Body of pancreas (tissue), 4 donors: ENCODE data around the gene DESI1. TPM values are rescaled to one million over a fixed set of nuclear protein-coding genes. Genes with fewer than 3 reads are reported as not detected.
"Not testable (repeated sequence)": the region's sequence is repeated elsewhere in the genome, so short reads cannot be mapped to it uniquely, and the experiment has no call there.

Source experiments
- ATAC-seq: fragments of 150-250 bp; one replicate; pipeline ENCODE4 v1.9.1; 2016
- DNase-seq, 4 donors: peaks; one replicate each; pipeline ENCODE4 v3.0.0-alpha.2; 2019
- H3K27ac ChIP-seq, 4 donors: fragments of 200-600 bp; sonication (generic); 1 replicate in 3 of 4; 2 replicates in 1 of 4; pipeline versions ENCODE4 v1.5.1 to v1.6.1; 2016 to 2019; ENCODE audit warnings: mild to moderate bottlenecking in 1 of 4, mixed read lengths in 1 of 4, moderate library complexity in 1 of 4
- H3K27me3 ChIP-seq, 2 donors: fragments of 200-600 bp; sonication (generic); one replicate each; pipeline ENCODE4 v1.6.0; 2016; ENCODE audit warnings: mild to moderate bottlenecking in 1 of 2
- H3K36me3 ChIP-seq, 2 donors: fragments of 200-600 bp; sonication (generic); replicated peaks in 1 of 2; 2 replicates each; pipeline ENCODE4 v1.5.1; 2016; ENCODE audit warnings: low read depth in 2 of 2; ENCODE audit not compliant: insufficient read depth in 1 of 2
- H3K4me1 ChIP-seq: fragments of 200-600 bp; sonication (generic); one replicate; pipeline ENCODE4 v1.6.0; 2016
- H3K4me3 ChIP-seq, 2 donors: fragments of 200-600 bp; sonication (generic); 1 replicate in 1 of 2; 2 replicates in 1 of 2; pipeline ENCODE4 v1.5.1; 2016 to 2019
- H3K9me3 ChIP-seq, 3 donors: fragments of 200-600 bp; sonication (generic); 1 replicate in 2 of 3; 2 replicates in 1 of 3; pipeline ENCODE4 v1.5.1; 2016
- CTCF ChIP-seq, 7 experiments: fragments of 450-650 bp in 4 of 7; fragments of 200-600 bp in 3 of 7; sonication (generic) in 3 of 7; IDR thresholded peaks; one replicate each; pipeline ENCODE4 v1.5.1; 2016 to 2019; ENCODE audit warnings: antibody characterized with exemption in 7 of 7
- POLR2A ChIP-seq, 3 donors: fragments of 450-650 bp; IDR thresholded peaks; one replicate each; pipeline ENCODE4 v1.6.1; 2016; ENCODE audit warnings: antibody characterized with exemption in 3 of 3, mild to moderate bottlenecking in 2 of 3
- WGBS, 2 donors: methylation state at CpG; one replicate each; pipeline ENCODE4 v1.1.5; 2017; 5-methylcytosine and 5-hydroxymethylcytosine counted together
- intact Hi-C: fragments of 100-400 bp; cut with DNase I; formaldehyde crosslinking; loops from one replicate; pipeline ENCODE4 v1.15.1; 2023
- total RNA-seq, 2 donors: library from RNA; depleted of rRNA; stranded (reverse); fragments of >200 nt; gene quantifications; one replicate each; pipeline ENCODE4 v1.1.0, GENCODE V29; 2016

DESI1 gene
- total RNA-seq, 2 donors from 2014 or later: 11.2 to 17.1 TPM

DNA sequence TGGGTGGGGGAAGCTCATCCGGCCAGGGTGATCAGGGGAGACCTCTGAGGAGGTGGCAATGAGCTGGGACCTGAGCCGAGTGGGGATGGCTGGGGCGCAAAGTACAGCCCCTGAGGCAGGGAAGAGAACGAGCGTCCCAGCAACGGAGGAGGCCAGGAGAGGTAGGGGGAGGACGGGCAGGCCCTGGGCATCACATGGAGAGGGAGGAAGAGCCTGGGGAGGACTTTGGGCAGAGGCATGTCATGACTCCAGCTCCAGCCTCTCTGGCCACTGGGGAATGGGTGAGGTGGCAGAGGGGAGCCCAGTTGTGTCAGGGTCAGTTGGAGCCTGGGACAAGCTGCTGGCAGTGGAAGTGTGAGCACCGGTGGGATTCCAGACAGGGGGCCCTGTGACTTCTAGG is 42.7 kb downstream of the DESI1 start:
- H3K27me3 ChIP-seq: no peaks in the 10 kb centered on the region
- H3K9me3 ChIP-seq: no peaks in the 10 kb centered on the region
- DNase-seq (no peak), ATAC-seq (no peak)
- no peak for TF ChIP-seq POLR2A (IDR thresholded peaks at IDR 0.05)
- no peak for TF ChIP-seq CTCF (IDR thresholded peaks at IDR 0.05)
- H3K27ac ChIP-seq: no peak overlapping the region
- no peaks in the 10 kb centered on the region for H3K36me3 ChIP-seq
- 86 to 93% methylated on average over 8 of the region's 8 CpGs for WGBS, 2 donors
- no peaks in the 10 kb centered on the region for H3K4me1 ChIP-seq
- no peak overlapping the region for H3K4me3 ChIP-seq
- intact Hi-C loops: no loop called here

GRCh38 chr22:41576877-41577276 is 44.0 kb downstream of the DESI1 start:
- WGBS, 2 donors: 85% methylated on average over 9 of the region's 9 CpGs; no CpG with 5 or more reads in 1 of the 2 donors
- peak; percentile 47 to 67 (median 58) for DNase-seq
- peak; percentile 60 for ATAC-seq
- Histone ChIP-seq H3K27ac (no peak overlapping the region), H3K4me1 (no peaks in the 10 kb centered on the region), H3K4me3 (no peak overlapping the region), H3K27me3 (no peaks in the 10 kb centered on the region), H3K36me3 (no peaks in the 10 kb centered on the region), H3K9me3 (no peaks in the 10 kb centered on the region)
- peak; percentile 29 to 79 (median 45) for TF ChIP-seq CTCF (IDR thresholded peaks at IDR 0.05)
- no peak for TF ChIP-seq POLR2A (IDR thresholded peaks at IDR 0.05)
- intact Hi-C loops: no loop called here

DNA sequence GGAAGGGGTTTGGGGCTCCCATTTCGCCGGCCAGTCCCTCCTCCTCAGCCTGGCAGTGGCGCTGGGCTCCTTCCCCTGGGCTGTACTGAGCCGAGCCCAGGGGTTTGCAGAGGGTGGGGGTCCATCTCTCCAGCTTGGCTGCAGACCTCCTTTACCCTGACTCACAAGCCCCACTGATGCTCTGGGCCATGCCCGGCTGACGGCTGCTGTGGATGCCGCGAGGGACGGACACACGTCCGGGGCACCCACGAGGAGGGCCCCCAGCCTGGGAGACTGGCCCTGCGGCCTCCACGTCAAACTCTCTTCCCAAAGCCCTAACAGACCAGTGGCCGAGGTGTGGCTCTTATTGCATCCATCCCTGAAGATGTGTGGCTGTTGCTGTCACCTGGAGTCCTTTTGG is 45.3 kb downstream of the DESI1 start:
- no peak for ATAC-seq
- H3K27ac ChIP-seq: no peak overlapping the region
- no peaks in the 10 kb centered on the region for H3K36me3 ChIP-seq

DNA sequence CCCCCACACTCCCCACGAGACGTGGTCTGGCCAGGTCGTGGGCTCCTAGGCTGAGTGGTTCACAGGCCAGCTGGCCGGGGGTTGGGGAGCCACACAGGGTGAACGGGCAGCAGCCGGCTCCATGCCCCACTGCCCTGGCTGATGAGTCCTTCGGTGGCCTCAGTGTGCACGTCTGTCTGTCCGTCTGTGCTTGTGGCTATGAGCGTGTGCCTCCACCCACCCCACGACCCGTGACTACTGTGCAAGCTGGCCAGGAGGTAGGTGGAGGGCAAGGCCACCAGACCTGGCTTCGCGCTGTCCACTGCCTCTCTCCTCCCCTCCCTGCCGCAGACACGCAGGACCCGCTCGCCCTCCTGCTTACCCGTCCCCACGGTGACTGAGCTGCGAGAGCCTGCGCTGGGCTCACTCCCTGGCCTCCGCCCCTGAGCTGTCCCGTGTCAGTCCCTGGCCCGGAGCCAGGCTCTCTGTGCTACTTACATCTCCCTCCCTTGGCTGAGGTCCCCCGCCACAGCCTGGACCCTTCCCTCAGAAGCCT is 45.9 kb downstream of the DESI1 start:
- Histone ChIP-seq H3K4me1 (no peaks in the 10 kb centered on the region), H3K36me3 (no peaks in the 10 kb centered on the region), H3K27ac (no peak overlapping the region), H3K27me3 (no peaks in the 10 kb centered on the region), H3K4me3 (no peak overlapping the region), H3K9me3 (no peaks in the 10 kb centered on the region)
- peak; percentile 31 to 54 (median 46) for DNase-seq
- TF ChIP-seq POLR2A (IDR thresholded peaks at IDR 0.05) (no peak), CTCF (IDR thresholded peaks at IDR 0.05) (no peak)
- intact Hi-C loops: no loop called here
- no peak for ATAC-seq
- 60 to 87% methylated on average over 3 to 26 of the region's 26 CpGs for WGBS, 2 donors

More for the DNA sequence above, 45.3 kb downstream of the DESI1 start:
- no peak for TF ChIP-seq POLR2A (IDR thresholded peaks at IDR 0.05)
- TF ChIP-seq CTCF (IDR thresholded peaks at IDR 0.05): no peak
- H3K27me3 ChIP-seq: no peaks in the 10 kb centered on the region
- intact Hi-C loops: no loop called here
- DNase-seq: no peak
- H3K4me3 ChIP-seq: no peak overlapping the region
- H3K4me1 ChIP-seq: no peaks in the 10 kb centered on the region
- H3K9me3 ChIP-seq: no peaks in the 10 kb centered on the region
- 95 to 100% methylated on average over 1 to 13 of the region's 15 CpGs for WGBS, 2 donors

GRCh38 chr22:41573677-41574076 is 47.2 kb downstream of the DESI1 start:
- no peaks in the 10 kb centered on the region for H3K27me3 ChIP-seq
- WGBS, 2 donors: 90 to 91% methylated on average over 4 to 11 of the region's 11 CpGs
- H3K9me3 ChIP-seq: no peaks in the 10 kb centered on the region
- H3K36me3 ChIP-seq: no peaks in the 10 kb centered on the region
- TF ChIP-seq CTCF (IDR thresholded peaks at IDR 0.05): no peak
- TF ChIP-seq POLR2A (IDR thresholded peaks at IDR 0.05): no peak
- no peak overlapping the region for H3K27ac ChIP-seq
- DNase-seq (no peak), ATAC-seq (no peak)
- no peak overlapping the region for H3K4me3 ChIP-seq
- intact Hi-C loops: no loop called here
- H3K4me1 ChIP-seq: peaks cover 8% of the 10 kb centered on the region

GRCh38 chr22:41572305-41572704 is 48.5 kb downstream of the DESI1 start:
- H3K36me3 ChIP-seq, H3K27me3 ChIP-seq, H3K27ac ChIP-seq, ATAC-seq, intact Hi-C loops, H3K4me3 ChIP-seq, H3K9me3 ChIP-seq, DNase-seq: not testable (repeated sequence)
- 95 to 97% methylated on average over 3 of the region's 3 CpGs for WGBS, 2 donors
- peaks cover 13% of the 10 kb centered on the region for H3K4me1 ChIP-seq
